Renal cortical epithelial cell (primary cell): ENCODE measurements around the gene TMIE. TPM values are rescaled to one million over a fixed set of nuclear protein-coding genes. Genes with fewer than 3 reads are reported as not detected.
A peak's percentile ranks its signal among the peaks of the same experiment; 100 is the strongest.
"Not testable (repeated sequence)": the region's sequence is repeated elsewhere in the genome, so short reads cannot be mapped to it uniquely, and the experiment has no call there.

Experiments
- DNase-seq: peaks from one replicate; pipeline ENCODE4 v3.0.0-alpha.2; 2011; ENCODE audit warnings: low read depth
- total RNA-seq: library from RNA; depleted of rRNA; stranded (reverse); fragments of >200 nt; gene quantifications from 2 replicates; pipeline ENCODE4 v1.2.3, GENCODE V29; 2014

The TMIE gene
- total RNA-seq, 1 donor from 2014 or later = 0.25 TPM

- no peak for DNase-seq
These were observed 15.7 kb upstream of the TMIE start for GRCh38 chr3:46685446-46685845.

GRCh38 chr3:46690798-46691197, 10.4 kb upstream of the TMIE start:
- peak; percentile 27 for DNase-seq

GRCh38 chr3:46692566-46692990, 8.6 kb upstream of the TMIE start:
- DNase-seq = peak; percentile 79

DNA sequence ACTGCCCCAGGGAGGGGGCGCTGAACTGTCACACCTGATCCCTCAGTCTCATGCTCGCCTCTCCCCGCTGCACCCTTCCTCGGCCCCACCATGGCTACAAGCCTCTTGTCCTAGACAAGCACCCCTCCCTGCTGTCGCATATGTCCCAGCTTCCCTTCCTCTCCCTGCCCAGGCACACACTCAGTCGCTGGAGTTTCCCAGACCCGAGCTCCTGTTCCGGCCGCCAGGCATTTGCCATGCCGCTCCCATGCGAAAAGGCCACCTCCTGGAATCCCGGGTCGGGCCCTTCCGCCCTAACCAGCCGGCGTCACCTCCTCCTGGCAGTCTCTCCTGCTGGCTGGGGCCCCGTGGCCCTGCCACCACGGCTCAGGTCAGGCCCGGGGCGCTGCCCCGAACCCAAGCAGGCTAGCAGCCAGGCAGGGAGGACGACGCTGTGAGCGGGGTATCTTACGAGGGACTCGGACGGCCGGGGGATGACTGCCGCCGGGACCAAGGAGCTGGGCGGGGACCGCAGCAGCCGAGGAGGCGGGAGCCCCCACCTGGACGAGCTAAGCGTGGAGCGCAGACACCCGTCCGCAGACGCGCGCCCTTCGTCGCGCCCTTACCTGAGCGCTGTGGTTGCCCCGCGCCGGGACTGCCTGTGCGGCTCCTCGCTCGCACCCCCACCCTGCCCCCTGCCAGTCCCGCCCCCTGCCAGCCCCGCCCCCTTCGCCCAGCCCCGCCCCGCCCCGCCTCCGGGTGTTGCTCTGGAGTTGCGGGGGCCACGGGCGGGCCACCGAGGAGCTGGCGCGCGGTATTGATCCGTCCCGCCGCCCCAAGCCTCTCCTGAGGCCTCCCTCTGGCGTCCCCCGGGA, 7.9 kb upstream of the TMIE start, which contains the start of gene ALS2CL:
TSS of gene ALS2CL (minus strand) at position 642 of the 854 bp plus-strand sequence. CDS start 4,239 bp downstream, outside the sequence.
- peak; percentile 38 for DNase-seq

GRCh38 chr3:46693892-46694226, 7.3 kb upstream of the TMIE start:
- DNase-seq = peak; percentile 8

DNA sequence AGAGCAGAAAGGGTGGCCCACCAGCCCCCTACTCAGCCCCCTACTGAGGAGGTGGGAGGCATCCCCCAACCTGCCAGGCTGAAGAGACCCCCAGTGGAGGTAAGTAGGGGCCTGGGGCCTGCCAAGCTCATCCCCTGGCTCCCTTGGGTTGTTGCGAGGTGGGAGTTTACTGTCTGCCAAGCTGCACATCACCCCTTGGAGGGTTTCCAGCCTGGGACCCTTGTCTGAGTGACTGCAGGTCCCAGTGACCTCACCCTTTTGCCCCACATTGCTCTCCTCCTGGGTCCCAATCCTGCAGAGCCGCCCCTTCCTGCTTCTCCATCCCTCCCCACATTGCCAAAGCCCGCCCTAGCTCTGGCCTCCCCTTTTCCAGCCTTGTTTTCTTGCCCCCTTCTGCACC, 6.7 kb upstream of the TMIE start:
- DNase-seq = no peak

GRCh38 chr3:46695177-46695961, 5.8 kb upstream of the TMIE start:
- peak; percentile 6 for DNase-seq

GRCh38 chr3:46695962-46696894, 5.0 kb upstream of the TMIE start:
- peak; percentile 15 for DNase-seq

- peak; percentile 4 for DNase-seq
These were observed 1.3 kb upstream of the TMIE start for GRCh38 chr3:46699676-46700523.

DNA sequence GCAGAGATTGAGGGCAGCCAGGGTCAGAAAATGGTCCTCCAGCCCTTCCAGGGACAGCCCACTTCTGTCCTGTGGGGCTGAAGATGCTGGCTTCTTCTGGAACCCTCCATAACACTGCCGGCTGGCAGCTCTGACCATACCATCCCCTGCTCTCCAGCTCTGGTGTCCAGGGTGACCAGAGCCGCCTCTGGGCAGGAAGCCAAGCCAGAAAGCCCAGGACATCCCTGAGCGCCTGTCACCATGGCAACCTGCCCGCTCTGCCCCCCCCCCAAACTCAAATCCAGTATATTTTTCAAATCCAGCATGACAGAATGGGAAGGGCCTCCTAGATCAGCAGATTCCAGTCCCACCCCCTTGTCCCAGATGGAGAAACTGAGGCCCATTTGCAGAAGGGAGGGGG, 420 bp upstream of the TMIE start:
- peak; percentile 48 for DNase-seq

GRCh38 chr3:46702246-46703012, 1.2 kb downstream of the TMIE start:
- no peak for DNase-seq

- DNase-seq = no peak
These were observed 1.9 kb downstream of the TMIE start for GRCh38 chr3:46703013-46703520.

- not testable (repeated sequence) for DNase-seq
These were observed 3.2 kb downstream of the TMIE start for GRCh38 chr3:46704346-46704745.

- DNase-seq = peak; percentile 52
These were observed 3.9 kb downstream of the TMIE start for GRCh38 chr3:46705022-46705530.

DNA sequence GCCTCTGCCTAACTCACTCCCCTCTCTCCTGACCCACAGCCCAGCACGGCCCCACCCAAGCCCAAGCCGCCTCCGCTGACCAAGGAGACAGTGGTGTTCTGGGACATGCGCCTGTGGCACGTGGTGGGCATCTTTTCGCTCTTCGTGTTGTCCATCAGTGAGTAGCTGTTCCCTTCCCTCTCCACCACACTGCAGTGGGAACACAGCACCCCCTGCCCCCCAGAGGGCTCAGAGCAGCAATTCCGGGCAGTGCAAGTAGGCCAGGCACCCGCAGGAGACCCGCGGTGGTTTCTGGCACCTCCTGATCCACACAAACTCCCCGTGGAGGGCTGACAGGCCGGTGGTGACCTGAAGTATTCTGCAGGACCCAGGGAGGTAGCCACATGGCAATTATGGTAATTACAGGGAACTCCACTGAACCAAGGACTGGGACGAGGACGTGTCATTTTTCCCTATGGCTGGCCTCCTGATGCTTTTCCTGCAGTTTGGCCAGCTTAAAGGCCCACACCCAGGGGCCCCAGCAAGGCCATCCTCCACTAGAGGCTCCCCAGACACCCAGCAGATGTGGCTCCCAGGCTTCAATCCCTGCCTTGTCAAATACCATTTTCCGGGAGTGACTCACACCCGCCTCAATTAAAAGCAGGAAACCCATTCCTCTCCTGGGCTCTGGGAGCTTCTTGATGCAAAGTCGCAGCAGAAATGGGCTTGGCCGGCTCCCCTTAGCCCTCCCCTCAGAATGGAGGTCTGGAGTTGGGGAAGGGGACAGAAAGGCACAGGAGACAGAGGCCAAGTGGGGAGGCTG, 4.8 kb downstream of the TMIE start:
- peak; percentile 36 for DNase-seq

GRCh38 chr3:46706771-46707582, 5.8 kb downstream of the TMIE start:
- no peak for DNase-seq

- DNase-seq = no peak
These were observed 6.4 kb downstream of the TMIE start for GRCh38 chr3:46707601-46708011.
